KMS-11 (cell line): ENCODE data around the gene SLC2A1.

ENCODE experiments used
- H2AFZ ChIP-seq: fragments of 200-600 bp; sonication (generic); 2 replicates; pipeline ENCODE4 v1.6.1; 2016; ENCODE audit warnings: antibody characterized with exemption, mixed run types, low read depth
- H3K27ac ChIP-seq: fragments of 200-600 bp; sonication (generic); 2 replicates; pipeline ENCODE4 v1.6.1; 2016; ENCODE audit warnings: mild to moderate bottlenecking, mixed run types
- H3K27me3 ChIP-seq: fragments of 200-600 bp; sonication (generic); 2 replicates; pipeline ENCODE4 v1.6.1; 2017; ENCODE audit warnings: mild to moderate bottlenecking, low read depth, mixed run types, moderate library complexity; ENCODE audit not compliant: insufficient read depth
- H3K36me3 ChIP-seq: fragments of 200-600 bp; sonication (generic); 2 replicates; pipeline ENCODE4 v1.6.1; 2017; ENCODE audit warnings: mild to moderate bottlenecking, mixed run types; ENCODE audit not compliant: insufficient read depth
- H3K4me1 ChIP-seq: fragments of 200-600 bp; sonication (generic); 2 replicates; pipeline ENCODE4 v1.6.1; 2016; ENCODE audit warnings: mild to moderate bottlenecking, low read depth, mixed run types; ENCODE audit not compliant: poor library complexity, severe bottlenecking
- H3K4me2 ChIP-seq: fragments of 200-600 bp; sonication (generic); 2 replicates; pipeline ENCODE4 v1.7.0; 2016; ENCODE audit warnings: mild to moderate bottlenecking, mixed run types
- H3K4me3 ChIP-seq: fragments of 200-600 bp; sonication (generic); IDR thresholded peaks from 2 replicates; pipeline ENCODE4 v1.6.1; 2017; ENCODE audit warnings: low read depth, low read length, mixed read lengths; ENCODE audit not compliant: insufficient read depth
- H3K79me2 ChIP-seq: fragments of 200-600 bp; sonication (generic); 2 replicates; pipeline ENCODE4 v1.6.1; 2016; ENCODE audit warnings: low read depth, mixed run types; ENCODE audit not compliant: insufficient read depth
- H3K9ac ChIP-seq: fragments of 200-600 bp; sonication (generic); 2 replicates; pipeline ENCODE4 v1.6.1; 2016; ENCODE audit warnings: mild to moderate bottlenecking, mixed run types
- H4K20me1 ChIP-seq: fragments of 200-600 bp; sonication (generic); 2 replicates; pipeline ENCODE4 v1.6.1; 2016; ENCODE audit warnings: mild to moderate bottlenecking, mixed run types; ENCODE audit not compliant: insufficient read depth
- CTCF ChIP-seq: fragments of 200-600 bp; sonication (generic); conservative IDR thresholded peaks from 2 replicates; pipeline ENCODE4 v1.6.1; 2017; ENCODE audit warnings: low read depth, mild to moderate bottlenecking, antibody characterized with exemption, low read length, moderate library complexity, mixed read lengths

The SLC2A1 gene

DNA sequence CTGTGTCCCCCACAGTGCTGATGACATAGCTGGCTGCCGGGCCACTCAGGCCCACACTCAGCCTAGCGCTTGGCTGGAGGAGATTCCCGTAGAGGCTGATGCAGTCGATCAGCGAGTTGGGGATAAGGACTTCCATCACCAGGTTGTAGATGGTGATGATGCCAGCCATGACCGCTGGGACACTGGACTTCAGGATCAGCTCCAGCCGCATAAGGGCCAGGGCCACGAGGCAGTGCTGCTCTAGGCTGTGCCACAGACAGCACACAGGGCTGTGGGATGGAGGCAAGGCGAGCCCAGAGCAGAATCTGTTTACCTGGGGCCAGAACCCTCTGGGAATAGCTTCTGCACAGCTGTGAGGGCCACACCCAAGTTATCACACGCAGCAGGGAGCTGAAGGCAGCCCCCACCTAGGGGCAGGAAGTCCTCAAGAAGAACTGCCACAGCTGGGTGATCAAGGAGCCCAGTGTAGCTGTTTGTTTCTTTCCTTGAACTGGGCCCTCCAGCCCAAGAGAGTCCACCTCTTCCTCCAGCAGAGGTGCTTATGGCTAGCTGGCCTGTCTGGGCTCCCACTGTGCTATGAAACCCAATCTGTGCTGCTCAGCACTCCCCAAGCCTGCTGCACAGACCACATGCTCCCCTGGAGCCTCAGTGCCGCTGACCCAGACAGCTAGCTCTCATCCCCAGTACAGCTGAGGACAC is 6.2 kb downstream of the SLC2A1 start:
- H2AFZ ChIP-seq, result no peak overlapping the region
- no peak overlapping the region for H3K27ac ChIP-seq
- H4K20me1 ChIP-seq, result peaks cover 4% of the 10 kb centered on the region; the same call in 1 of the 2 replicates
- no peak overlapping the region for H3K4me3 ChIP-seq
- H3K27me3 ChIP-seq, result no peaks in the 10 kb centered on the region
- no peaks in the 10 kb centered on the region for H3K36me3 ChIP-seq
- H3K9ac ChIP-seq, result no peak overlapping the region
- no peak overlapping the region for H3K4me2 ChIP-seq
- TF ChIP-seq CTCF, result no peak
- peaks cover 24% of the 10 kb centered on the region for H3K4me1 ChIP-seq
- peaks cover 45% of the 10 kb centered on the region for H3K79me2 ChIP-seq

DNA sequence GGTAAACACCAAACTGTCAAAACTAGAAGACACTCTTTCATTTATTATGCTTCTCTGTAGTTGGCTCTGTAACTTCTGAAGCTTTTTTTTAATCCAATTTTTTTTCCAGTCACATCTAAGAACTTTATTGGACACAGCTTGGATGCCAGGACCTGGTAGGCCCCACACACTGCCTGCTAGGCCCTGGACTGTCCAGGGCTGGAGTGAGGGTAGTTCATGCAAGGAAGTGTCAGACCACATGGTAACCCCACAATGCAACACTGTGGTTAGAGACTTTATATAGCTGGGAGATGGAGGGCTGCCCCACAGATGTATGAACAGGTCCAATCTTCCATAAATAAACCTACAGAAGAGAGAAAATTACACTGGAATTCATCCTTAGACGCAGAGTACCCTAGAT is 7.1 kb downstream of the SLC2A1 start:
- Histone ChIP-seq H3K36me3 (no peaks in the 10 kb centered on the region), H3K79me2 (peaks cover 36% of the 10 kb centered on the region), H3K4me3 (no peak overlapping the region), H3K4me1 (peaks cover 16% of the 10 kb centered on the region), H3K9ac (no peak overlapping the region), H3K27ac (no peak overlapping the region), H3K27me3 (no peaks in the 10 kb centered on the region), H2AFZ (no peak overlapping the region), H4K20me1 (no peaks in the 10 kb centered on the region), H3K4me2 (no peak overlapping the region)
- no peak for TF ChIP-seq CTCF

DNA sequence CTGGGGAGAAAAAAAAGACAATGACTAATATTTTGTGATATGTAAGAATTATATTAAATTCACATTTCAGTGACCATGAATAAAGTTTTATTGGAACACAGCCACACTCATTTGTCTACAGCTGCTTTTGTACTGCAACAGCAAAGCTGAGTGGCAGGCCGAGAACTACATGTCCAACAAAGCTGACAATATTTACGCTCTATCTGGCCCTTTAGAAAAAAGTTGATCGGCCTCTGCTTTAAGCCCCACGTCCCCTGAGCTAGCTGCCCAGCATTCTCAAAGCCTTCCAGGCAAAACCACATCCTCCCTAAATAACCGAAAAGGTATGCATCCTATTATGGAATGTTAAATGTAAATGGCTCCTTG is 8.6 kb downstream of the SLC2A1 start:
- Histone ChIP-seq H4K20me1 (no peaks in the 10 kb centered on the region), H3K27me3 (no peaks in the 10 kb centered on the region), H3K4me2 (no peak overlapping the region), H3K79me2 (peaks cover 22% of the 10 kb centered on the region; the same call in 1 of the 2 replicates), H3K4me3 (no peak overlapping the region), H2AFZ (no peak overlapping the region), H3K27ac (no peak overlapping the region), H3K36me3 (no peaks in the 10 kb centered on the region), H3K4me1 (peaks cover 23% of the 10 kb centered on the region), H3K9ac (no peak overlapping the region)
- TF ChIP-seq CTCF, result no peak

GRCh38 chr1:42949312-42950115 is 9.2 kb downstream of the SLC2A1 start:
- no peak overlapping the region for H3K4me2 ChIP-seq
- no peaks in the 10 kb centered on the region for H3K27me3 ChIP-seq
- peaks cover 26% of the 10 kb centered on the region for H3K4me1 ChIP-seq
- H3K4me3 ChIP-seq, result no peak overlapping the region
- no peak overlapping the region for H3K9ac ChIP-seq
- no peak overlapping the region for H2AFZ ChIP-seq
- H4K20me1 ChIP-seq, result no peaks in the 10 kb centered on the region
- H3K36me3 ChIP-seq, result no peaks in the 10 kb centered on the region
- no peak overlapping the region for H3K27ac ChIP-seq
- no peak for TF ChIP-seq CTCF
- peaks cover 17% of the 10 kb centered on the region; the same call in 1 of the 2 replicates for H3K79me2 ChIP-seq
